Hematopoietic multipotent progenitor cell (in vitro differentiated cells): ENCODE measurements around the gene FARSB. TPM values are rescaled to one million over a fixed set of nuclear protein-coding genes. Genes with fewer than 3 reads are reported as not detected.
"Not testable (repeated sequence)": the region's sequence is repeated elsewhere in the genome, so short reads cannot be mapped to it uniquely, and the experiment has no call there.

ENCODE experiments used
- DNase-seq, 3 donors: peaks; one replicate each; pipeline ENCODE4 v3.0.0-alpha.2; 2011 to 2015; ENCODE audit warnings: low read depth in 2 of 3, low spot score in 2 of 3
- total RNA-seq: library from RNA; depleted of rRNA; stranded (reverse); fragments of >200 nt; gene quantifications from one replicate; pipeline ENCODE4 v1.2.3, GENCODE V29; 2012

The FARSB gene
- total RNA-seq = 7.0 TPM

DNA sequence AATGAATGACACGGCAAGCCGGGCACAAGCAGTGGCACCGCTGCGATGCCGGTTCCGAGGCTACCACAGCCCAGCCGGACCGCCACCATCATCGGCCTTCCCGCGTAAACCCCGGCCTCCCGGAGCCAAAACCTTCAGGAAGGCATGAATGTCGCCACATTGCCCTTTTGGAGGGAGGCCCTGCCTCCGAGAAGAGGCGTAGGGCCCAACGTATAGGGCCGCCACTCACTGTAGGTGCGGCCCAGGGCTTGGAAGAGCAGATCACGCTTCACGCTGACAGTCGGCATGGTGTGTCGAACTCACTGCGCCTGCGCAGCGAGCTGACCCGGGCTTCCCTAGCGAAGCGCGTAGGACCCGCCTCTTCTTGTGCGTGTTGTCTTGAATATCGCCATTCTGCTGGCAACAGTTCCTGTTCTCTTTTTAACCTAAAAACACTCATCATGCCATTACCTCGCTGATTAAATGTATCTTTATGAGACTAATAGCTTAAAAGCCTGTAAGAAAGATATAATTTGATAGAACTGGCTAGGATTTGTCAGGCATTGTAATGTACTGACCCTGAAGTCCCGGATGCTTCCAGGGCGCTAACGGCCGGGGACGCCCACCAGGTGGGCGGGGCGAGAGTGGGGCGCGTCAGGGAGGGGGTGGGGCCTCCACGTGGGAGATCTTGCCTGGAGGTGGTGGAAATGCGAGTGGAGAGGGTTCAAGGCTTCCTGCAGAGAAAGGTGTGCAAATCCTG is at the start of gene FARSB:
Gene FARSB (minus strand): TSS at position 306 of the 739 bp plus-strand sequence. CDS start 19 bp downstream, at position 287.
- DNase-seq = peak; percentile 94 to 98 (median 96)

DNA sequence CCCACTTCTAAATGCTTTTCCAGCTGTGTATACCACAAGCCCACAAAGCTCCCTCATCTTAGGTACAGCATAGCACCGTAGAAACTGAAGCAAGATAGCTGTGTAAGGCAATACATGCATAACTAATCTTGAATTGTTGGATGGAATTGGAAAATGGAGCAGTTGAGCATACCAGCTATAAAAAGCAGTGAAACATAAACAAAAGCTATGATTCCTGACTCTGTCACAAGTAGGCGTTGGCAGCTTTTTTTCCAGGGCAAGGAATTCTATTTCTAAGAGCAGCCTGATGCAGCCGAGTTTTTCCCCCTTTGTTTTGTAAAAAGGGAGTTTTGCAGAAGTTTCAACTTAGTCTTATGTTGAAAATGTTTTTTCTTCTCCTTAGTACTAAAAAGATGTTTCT is 48.0 kb upstream of the FARSB start:
- DNase-seq = no peak

DNA sequence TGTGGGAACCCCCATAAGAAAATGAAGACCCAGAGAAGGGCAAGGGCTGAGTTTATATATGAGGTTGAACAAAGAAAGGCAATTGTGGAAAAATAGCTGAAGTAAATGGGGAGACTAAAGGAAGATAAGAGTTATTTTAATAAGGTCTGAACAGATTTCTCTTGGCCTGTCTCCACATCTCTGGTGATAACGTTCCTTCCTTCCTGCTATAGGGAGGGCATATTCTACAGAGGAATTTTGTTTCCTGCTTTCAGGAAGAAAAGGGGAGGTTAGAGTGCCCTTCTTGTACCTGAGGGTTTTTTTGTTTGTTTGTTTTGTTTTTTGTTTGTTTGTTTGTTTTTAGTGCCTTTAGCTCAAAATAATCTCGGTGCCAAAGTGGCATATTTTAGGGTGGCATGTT is 47.2 kb upstream of the FARSB start:
- DNase-seq = no peak

DNA sequence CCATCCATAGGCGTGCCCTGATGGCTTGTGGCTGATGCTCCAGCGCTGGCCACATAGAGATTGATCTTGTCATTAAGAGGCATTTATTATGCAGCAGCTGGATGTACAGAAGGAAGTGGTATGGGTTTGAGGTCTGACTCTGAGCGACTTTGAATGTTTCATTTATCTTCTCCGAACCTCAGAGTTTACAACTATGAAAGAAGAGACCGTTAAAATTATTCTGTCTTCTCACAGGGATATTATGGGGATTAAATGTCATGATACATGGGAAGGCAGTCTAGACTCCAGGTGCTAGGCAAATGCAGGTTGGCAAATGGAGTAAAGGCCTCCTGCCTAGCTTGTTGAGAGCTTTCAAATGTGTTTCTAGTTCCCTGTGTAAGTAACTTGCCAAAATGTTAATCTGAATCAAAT is 45.8 kb upstream of the FARSB start:
- DNase-seq = peak in 1 of 3 donors; percentile 14

DNA sequence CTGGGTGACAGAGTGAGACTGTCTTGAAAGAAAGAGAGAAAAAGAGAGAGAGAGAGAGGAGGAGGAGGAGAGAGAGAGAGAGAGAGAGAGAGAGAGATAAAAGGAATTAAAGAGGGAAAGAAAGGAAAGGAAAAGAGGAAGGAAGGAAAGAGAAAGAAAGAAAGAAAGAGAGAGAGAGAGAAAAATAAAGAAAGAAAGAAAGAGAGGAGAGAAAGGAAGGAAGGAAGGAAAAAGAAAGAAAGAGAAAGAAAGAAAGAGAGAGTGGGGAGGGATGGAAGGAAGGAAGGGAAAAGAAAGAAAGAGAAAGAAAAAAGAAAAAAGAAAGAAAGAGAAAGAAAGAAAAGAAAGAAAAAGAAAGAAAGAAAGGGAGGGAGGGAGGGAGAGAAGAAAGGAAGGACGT is 45.3 kb upstream of the FARSB start:
- DNase-seq = no peak

DNA sequence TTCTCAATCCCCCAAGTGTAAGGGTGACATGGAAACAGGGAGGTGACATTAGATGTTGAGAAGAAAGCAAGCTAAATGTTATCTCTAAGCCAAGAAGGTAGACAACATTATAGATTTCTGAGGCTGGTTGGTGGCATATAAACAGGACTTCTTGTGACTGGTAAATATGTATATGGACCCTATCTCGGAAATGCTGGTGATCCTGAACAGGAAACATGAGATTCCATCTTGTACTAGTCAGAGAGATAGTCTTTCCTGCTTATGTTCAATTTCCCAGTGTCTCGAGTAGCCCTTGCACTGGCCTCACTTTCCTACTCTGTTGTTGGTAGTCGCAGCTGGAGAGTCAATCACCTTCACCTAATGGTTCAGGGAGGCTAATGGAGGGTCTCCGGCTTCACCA is 42.4 kb upstream of the FARSB start:
- no peak for DNase-seq

DNA sequence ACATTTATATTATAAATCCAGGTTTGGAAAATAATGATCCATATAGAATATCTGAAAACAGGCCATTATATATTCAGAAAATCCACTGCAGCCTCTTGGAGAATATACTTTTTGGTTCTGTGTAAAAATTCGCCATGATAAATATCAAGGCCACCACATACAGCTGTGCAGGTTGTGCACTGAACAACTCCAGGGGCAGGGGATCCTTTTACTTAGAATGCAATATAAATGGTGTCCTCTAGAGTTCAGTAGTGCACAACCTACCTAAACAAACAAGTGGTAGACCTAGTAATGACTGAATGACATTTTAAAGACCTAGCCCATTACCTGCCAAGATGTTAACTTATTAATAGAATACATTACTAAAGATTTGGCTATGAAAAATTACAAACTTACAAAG is 37.9 kb upstream of the FARSB start:
- DNase-seq = no peak

DNA sequence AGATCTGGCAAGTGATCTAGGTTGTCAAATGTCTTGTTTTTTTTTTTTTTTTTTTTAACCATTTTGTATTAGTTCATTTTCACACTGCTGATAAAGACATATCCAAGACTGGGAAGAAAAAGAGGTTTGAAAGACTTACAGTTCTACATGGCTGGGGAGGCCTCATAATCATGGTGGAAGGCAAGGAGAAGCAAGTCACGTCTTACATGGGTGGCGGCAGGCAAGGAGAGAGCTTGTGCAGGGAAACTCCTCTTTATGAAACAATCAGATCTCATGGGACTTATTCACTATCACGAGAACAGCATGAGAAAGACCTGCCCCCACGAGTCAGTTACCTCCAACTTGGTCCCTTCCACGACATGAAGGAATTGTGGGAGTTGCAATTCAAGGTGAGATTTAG is 37.5 kb upstream of the FARSB start:
- DNase-seq = not testable (repeated sequence)

DNA sequence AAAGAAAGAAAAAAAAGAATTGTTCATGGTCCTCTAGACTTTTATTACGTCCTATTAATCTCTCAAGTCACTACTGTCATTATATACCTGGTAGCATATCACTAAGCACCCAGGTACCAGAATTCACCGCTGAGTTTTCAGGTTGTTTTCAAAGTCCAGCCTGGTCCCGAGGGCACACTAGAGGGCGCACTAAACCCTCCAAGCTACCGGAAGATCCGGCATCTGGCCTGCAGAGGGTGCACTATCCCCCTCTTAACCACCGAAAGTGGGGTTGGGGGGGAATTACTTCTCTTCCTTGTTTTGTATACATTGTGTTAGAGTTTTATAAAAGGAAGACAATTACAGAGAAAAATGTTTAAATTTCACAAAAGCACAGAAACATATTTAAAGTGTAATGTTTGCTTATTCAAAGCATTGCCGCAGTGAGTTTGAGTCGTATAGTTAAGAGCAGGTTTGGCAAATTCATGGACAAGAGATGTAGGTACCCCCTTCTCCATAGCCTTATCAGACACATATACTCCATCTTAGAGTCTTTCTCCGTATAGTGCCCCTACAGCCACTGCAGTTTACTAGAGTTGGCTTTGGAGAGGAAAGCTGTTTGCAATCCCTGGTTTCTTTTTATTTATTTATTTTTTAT is 34.8 kb upstream of the FARSB start:
- peak; percentile 32 to 91 (median 79) for DNase-seq

DNA sequence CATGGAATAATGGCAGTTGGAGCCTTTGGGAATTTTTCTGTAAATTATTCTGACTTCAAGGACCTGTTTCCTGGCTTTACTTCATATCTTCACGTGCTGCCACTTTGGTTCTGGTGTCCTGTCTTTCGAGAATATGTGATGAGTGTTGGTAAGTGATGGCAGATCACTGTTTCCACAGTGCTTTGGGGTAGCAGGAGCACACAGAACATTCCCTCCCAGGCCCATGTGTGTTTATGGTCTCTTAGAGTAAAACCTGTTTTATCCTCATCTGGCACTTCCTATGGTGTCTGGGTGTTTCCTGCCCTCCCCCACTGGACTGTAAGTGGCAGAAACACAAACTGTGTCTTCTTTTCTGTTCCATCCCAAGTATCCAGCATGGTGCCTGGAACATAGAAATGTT is 33.4 kb upstream of the FARSB start:
- no peak for DNase-seq

DNA sequence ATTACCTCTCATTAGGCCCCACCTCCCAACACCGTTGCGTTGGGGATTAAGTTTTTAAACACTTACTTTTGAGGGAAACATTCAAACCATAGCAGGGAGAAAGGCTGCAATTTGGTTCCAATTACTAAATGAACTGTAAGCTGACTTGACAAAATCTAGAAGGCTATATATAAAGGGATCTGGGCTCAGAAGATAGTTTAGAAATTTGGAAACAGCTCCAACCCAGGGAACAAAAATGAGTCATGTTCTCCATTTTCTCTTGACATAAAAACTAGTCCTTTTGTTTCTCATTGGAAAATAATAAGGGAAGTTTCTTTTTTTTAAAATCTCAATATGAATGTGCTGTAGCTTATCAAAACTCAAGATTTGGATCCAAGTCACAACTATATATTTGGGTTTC is 33.0 kb upstream of the FARSB start:
- DNase-seq = no peak

DNA sequence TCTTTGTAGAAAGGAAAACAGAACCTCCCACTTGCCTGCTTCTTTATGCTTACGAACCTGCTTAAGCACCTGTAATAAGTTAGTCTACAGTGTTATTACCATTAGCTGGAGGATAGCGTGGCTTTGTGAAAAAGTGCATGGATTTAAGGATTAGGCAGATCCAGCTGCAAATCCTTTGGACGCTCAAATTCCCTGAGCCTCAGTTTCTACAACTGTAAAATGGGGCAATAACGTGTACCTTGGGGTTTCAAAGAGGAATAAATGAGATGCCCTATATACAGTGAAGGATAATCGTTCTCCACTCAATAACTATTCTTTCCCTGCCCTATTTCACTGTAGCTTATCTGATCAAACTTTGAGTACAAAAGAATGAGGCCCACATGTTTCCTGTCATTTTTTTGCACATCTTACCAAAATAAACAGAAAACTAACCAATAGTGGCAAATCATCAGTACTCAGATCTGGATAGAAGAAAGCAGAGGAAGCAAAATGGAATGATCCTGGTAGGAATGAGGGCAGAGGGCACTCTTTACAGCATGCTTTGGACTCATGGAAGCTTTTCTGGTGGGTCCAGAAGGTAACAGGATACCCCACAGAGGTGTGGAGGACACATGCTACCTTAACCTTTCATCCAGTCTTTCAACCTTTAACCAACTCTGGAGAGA is 30.3 kb upstream of the FARSB start:
- no peak for DNase-seq

DNA sequence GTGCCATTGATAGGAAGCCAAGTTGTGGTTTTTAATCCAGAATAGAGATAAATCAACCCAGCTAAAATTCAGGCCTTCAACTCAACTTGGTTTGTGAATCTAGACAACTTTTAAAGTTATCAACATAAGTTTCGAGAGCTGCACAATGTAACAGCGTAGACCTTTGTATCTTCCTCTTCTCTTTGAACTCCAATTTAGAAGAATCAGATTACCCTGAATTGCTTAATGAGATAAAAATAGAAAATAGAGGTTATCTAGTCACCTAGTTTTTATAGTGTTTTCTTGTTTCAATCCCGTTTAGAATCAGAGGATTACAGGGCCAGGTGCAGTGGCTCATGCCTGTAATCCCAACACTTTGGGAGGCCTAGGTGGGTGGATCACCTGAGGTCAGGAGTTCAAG is 27.9 kb upstream of the FARSB start:
- DNase-seq = no peak

DNA sequence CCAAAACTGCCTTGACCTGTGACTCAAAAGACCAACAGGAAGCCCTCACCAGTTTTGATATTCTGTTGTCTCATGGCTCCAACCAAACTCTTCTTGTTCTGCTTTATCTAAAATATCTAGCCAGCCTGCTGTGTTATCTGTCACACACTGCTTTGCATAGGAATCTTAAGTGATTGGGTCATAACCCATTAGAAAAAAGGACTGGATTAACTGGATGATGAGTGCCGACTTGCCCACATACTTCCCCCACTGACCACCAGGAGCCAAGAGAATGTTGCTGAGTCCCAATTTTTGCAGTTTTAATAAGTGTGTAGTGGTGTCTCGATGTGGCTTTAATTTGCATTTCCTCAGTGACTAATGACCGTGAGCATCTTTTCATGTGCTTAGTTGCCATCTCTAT is 22.1 kb upstream of the FARSB start:
- DNase-seq = no peak

DNA sequence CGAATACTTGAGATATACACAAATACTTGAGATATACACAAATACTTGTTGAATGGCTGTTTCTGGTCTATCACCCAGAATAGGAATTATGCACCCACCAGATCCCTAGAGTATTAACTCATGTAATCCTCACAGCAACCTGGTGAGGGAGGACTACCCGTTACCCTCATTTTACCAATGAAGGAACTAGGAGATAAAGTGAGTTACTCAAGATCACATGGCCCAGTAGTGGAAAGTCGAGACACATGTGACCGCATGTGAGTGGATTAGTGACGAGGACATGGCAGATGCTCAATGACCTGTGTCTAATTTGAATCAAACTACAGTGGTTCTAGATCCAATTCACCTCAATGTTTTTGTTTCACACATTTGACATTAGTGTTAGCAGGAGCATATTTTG is 18.0 kb upstream of the FARSB start:
- DNase-seq = no peak

DNA sequence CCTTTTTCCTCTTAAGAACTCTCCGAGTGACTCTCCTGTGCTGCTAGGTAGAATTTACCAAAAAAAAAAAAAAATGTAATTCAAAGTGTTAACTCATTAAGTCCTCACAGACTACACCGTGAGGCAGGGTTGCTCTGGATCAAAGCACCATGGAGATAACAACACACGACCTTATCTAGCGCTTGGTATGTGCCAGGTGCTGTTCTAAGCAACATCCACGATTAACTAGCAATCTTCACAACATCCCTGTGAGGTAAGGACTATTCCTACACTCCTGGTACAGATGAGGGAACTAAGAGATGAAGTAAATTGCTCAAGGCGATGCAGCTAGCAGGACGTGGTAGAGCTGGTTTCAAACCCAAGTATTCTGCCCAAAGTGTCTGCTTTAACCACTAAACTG is 17.4 kb upstream of the FARSB start:
- DNase-seq = no peak

DNA sequence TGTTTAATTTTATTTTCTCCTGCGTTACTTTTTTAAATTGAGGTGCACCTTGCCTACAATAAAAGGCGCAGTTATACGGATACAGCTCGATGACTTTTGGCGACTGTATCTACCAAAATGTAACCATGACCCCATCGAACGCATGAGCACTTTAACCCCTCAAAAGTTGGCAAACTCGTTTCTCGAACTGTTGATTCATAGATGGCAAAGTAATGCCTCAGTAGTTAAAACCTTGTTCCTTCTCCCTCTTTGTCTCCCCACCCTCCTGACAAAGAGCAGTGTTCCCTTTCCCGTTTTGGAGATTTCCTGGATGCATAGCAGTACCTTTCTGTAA is 16.1 kb upstream of the FARSB start:
- no peak for DNase-seq

DNA sequence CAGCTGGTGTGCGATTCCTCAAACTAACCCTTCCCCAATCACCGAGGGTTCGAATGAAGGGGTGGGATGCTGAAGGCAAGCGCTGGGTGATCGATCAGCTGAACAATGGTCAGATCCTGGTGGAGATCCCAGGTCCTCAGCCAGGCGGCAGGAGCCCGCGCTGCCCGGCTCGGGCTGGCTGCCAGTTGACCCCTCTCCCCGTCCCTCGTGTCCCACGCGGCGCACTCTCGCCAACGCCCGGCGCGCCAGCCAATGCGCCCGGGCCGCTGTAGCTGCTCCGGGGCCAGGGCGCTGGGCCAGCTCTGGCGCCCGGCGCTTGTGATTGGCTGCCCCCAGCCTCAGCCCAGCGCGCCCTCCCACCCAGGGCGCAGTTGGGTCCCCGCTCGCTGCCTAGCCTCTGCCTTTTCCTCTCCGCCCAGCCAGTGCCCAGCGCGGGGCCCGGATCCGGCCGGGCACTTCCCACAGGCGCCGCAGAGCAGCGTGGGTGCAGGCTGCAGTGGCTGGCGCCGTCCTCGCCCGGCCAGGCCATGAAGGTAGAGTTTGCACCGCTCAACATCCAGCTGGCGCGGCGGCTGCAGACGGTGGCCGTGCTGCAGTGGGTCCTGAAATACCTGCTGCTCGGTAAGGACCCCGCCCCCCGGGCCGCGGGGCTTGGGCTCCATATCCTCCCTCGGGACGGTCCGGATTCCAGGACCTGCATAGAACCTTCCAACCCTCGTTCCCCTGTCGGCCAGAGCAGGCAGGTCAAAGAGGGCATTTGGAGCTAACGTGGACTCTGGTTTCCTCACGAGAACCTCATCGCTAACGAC is 15.6 kb upstream of the FARSB start, which contains the start of gene MOGAT1:
Gene MOGAT1 (plus strand): TSS at position 400 of the 809 bp plus-strand sequence. CDS start 128 bp downstream, at position 528.
- DNase-seq = peak in 1 of 3 donors; percentile 20

DNA sequence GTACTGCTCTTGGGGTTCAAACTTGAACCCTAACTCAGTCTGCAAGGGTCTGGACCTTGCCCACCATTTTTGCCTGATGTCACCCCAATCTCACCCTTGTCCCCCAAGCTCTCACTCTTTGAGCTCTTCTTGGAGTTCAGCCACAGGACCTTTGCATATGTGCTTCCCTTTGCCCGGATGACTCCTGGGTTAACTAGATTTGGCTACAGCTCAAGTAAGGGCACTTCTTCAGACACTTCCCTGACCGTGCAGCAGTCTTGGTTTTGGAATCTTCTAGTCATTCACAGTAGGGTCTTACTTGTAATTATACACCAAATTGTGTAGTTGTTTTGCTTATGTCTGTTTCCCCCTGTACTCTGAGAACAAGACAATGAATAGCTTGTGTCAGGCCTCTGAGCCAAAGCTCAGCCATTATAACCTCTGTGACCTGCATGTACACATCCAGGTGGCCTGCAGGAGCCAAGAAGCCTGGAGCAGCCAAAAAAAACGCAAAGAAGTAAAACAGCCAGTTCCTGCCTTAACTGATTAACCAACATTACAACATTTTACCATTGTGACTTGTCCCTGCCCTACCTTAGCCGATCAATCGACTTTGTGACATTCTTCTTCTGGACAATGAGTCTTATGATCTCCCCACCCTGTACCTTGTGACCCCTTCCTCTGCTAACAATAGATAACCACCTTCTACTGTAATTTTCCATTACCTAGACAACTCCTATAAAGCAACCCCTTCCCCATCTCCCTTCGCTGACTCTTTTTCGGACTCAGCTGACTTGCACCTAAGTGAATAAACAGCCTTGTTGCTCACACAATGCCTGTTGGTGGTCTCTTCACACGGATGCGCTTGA is 14.5 kb upstream of the FARSB start:
- DNase-seq = no peak

DNA sequence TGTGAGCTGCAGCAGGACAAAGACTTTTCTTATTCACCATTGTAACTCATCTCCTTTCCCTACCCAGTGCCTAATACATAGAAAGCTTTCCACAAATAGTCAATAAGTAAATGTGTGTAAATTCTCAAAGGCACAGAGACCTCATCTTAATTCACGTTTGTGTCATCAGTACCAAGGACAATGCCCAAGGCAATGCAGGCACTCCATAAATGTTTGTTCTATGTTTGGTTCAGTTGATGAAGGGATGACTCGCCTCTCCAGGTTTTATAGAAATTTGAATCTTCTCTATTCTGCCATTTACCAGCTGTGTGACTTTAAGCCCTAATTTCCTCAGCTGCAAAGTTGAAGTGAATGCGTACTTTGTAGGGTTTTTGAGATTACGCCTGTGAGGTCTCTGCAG is 13.5 kb upstream of the FARSB start:
- no peak for DNase-seq
